GM19372 (cell line): ENCODE data around the gene FXN.

Experiments
- ATAC-seq: cut with Tn5 transposase; IDR thresholded peaks from one replicate; pipeline ENCODE4 v1.9.1; 2021; ENCODE audit warnings: mild to moderate bottlenecking, low read depth, moderate library complexity; ENCODE audit not compliant: unreplicated experiment

FXN gene

GRCh38 chr9:69062195-69062594, 26.6 kb downstream of the FXN start:
- no peak for ATAC-seq

DNA sequence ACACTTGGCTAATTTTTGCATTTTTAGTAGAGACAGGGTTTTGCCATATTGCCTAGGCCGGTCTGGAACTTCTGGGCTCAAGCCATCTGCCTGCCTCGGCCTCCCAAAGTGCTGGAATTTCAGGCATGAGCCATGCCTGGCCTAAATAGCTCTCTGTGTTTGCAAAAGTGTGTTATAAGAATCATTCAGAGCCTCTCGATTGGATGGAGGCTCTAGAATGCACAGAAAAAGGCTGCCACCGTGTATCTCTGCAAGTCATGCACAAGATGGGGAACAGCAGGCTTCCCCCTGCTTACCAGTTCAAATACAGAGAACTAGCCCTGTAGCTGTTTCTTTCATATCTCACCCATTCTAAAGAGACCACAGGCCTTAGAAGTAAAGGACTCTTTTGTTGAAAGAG, 28.3 kb downstream of the FXN start:
- ATAC-seq, result no peak

GRCh38 chr9:69065660-69066059, 30.1 kb downstream of the FXN start:
- no peak for ATAC-seq

DNA sequence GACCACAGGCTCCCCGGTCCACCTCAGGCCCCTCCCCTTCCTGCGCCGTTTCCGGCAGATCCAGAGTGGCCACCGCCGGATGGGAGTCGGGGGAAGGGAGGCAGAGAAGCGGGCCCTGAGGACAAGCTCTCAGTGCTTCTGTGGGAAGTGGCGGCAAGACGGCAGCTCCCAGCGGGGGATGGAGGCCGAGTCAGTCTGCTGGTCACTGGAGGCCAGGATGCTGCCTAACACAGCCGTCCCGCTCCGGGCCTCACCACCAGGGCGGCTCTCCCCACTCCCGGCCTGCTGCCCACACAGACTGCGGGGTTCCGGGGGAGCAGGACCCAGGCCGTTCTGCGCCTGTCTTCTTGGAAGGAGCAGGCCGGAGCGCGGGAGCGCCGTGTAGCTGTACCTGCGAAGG, 31.4 kb downstream of the FXN start:
- no peak for ATAC-seq

DNA sequence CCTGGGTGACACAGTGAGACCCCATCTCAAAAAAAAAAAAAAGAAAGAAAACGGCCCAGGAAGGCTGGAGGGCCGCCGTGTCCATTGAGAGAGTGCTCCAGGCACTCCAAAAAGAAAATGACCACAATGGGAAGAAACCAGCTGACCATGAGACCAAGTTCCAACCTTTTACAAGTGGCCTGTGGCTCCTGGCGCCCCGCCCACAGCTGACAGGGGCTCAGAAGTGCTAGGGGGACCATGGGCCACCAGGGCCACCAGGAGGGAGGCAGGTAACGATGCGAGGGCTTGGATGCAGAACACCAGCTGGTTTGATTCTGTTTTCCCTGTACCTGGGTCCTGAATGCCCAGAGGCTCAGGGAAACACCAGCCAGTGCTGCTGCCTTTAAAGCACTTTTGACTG, 34.6 kb downstream of the FXN start:
- no peak for ATAC-seq

DNA sequence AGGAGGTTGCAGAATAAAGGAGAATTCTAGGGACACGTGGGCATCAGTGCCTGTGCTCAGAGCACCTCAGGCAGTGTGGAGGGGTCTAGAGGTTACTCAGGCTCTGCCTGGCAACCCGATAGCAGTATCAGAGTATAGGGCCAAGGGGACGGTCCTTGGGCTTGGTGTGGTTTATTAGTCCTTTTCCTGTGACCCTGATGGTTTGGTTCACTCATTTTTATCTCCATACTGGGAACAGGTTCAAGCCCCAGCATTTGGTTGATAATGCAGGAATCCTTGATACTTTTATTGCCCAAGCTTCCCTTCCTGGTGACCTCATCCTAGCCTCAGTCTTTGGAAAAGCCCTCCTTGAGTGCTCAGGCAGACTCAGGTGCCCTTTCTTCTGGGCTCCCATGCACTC, 35.5 kb downstream of the FXN start:
- no peak for ATAC-seq

DNA sequence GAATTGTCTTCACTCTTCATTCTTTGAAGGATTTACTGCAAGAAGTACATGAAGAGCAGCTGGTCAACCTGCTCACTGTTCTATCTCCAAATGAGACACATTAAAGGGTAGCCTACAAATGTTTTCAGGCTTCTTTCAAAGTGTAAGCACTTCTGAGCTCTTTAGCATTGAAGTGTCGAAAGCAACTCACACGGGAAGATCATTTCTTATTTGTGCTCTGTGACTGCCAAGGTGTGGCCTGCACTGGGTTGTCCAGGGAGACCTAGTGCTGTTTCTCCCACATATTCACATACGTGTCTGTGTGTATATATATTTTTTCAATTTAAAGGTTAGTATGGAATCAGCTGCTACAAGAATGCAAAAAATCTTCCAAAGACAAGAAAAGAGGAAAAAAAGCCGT, 37.6 kb downstream of the FXN start:
- no peak for ATAC-seq

GRCh38 chr9:69074801-69075200, 39.2 kb downstream of the FXN start:
- no peak for ATAC-seq

DNA sequence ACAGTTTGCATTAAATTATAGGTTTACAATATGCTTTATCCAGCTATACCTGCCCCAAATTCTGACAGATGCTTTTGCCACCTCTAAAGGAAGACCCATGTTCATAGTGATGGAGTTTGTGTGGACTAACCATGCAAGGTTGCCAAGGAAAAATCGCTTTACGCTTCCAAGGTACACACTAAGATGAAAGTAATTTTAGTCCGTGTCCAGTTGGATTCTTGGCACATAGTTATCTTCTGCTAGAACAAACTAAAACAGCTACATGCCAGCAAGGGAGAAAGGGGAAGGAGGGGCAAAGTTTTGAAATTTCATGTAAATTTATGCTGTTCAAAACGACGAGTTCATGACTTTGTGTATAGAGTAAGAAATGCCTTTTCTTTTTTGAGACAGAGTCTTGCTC, 41.0 kb downstream of the FXN start:
- ATAC-seq, result no peak

- ATAC-seq, result no peak
These were observed 42.5 kb downstream of the FXN start for GRCh38 chr9:69078069-69078468.

- ATAC-seq, result no peak
These were observed 43.0 kb downstream of the FXN start for GRCh38 chr9:69078581-69078980.

GRCh38 chr9:69079186-69079585, 43.6 kb downstream of the FXN start:
- ATAC-seq, result no peak

- ATAC-seq, result no peak
These were observed 45.7 kb downstream of the FXN start for GRCh38 chr9:69081261-69081660.

- ATAC-seq, result no peak
These were observed 47.8 kb downstream of the FXN start for GRCh38 chr9:69083321-69083720.

DNA sequence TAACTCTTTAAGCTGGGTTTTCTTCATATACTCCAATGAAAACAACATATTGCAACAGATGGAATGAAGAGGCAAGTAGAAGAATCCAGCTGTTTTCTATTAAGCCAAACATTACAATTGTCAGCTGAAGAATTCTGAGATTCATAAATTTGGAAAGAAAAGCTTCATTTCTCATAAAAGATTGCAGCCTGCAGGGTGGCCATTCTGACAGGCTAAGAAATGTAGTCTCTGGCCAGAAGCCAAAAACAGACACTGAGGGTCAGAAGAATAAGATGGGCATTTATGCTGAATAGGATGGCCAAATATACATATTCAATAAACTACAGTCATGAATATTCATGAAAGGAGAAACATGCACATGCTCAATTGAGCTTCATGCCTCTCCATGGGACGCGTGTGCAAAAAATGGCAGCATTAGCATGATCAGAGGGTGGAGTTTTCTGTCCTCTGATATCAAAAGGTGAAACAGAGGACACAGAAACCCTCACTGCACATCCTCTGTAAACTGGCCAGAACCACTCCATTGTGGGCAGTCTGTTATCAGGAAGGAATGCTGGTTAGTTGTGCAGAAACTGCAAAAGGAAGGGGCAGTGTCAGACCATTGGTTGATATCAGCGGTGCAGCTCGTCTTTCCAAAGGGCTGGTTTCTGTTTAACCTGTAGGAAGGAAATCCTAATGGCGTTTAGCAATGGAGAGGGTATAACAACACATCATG, 50.2 kb downstream of the FXN start:
- no peak for ATAC-seq

- ATAC-seq, result no peak
These were observed 50.8 kb downstream of the FXN start for GRCh38 chr9:69086312-69086711.

DNA sequence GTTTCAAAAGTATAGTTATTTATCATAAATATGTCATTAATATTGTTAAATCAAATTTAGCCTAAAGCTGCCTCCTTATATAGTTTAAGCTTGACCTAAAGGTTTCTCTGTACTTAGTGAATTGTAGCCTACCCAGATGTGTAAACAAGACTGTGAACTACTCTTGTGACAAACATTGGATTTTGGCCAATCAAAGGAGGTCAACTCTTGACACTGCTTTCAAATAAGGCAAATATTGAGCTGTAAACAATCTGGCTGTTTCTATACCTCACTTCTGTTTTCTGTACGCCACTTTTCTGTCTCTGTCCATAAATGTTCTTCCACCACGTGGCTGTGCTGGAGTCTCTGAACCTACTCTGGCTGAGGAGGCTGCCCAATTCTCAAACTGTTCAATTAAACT, 51.2 kb downstream of the FXN start:
- ATAC-seq, result no peak

- no peak for ATAC-seq
These were observed 53.5 kb downstream of the FXN start for GRCh38 chr9:69089082-69089481.

- ATAC-seq, result no peak
These were observed 53.9 kb downstream of the FXN start for GRCh38 chr9:69089491-69089890.

DNA sequence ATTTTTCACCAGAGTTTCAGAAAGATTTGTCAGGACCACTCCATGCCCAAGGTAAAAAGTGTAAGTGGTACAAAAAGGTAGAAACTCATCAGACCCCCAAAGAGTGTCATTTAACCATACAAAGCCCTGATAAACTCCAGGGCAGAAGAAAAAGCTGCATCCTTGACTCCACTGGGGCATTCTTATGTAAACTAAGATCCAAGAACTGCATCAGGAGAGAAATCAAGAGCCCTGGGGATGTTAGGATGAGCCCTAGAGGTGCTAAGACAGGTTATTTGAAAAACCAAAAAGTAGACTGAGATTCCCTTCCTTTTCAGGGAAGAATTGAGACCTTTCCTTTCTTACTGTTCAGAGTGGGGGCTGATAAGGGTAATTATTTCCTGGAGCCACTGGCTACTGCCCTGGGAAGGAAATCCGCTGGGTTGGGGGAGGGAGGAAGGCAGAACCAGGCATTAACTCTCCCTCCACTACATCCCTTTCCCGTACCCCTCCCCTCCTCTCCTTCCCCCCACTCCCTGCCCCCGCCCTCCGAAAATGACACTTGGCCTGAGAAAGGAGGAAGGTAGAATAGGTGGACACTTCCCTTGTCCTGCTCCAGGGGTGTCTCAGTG, 54.7 kb downstream of the FXN start:
- no peak for ATAC-seq

GRCh38 chr9:69090946-69091345, 55.4 kb downstream of the FXN start:
- ATAC-seq, result no peak

DNA sequence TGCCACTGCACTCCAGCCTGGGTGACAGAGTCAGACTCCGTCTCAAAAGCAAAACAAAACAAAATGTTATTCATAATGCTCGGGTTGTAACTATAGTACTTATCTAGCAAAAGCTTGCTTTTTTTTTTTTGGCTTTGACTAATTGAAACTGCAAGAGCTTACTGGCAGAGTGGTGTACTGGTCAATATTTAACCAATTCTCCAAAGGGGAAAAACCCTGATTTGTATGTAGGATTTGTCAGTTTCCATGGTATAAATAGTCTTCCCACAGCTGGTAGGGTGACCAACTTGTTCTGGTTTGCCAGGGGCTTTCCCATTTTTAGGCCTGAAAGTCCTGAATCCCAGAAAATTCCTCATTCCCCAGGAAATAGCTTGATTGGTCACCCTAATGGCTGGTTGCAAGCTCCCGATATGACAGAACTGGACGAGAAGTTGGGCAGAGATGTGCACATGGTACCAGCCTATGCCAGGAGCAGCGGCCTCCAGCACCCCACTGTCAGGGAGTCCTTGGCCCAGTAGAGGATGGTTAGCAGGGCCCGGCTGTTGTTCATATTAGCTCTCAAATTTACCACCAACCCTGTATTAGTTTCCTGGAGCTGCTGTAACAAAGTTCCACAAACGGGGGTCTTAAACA, 58.0 kb downstream of the FXN start:
- no peak for ATAC-seq
